Peyer's patch (tissue), 4 donors: ENCODE measurements around the gene WDR75.

ENCODE experiments used
- CTCF ChIP-seq, 6 experiments: fragments of 450-650 bp in 4 of 6; fragments of 200-600 bp in 2 of 6; sonication (generic) in 1 of 6; IDR thresholded peaks; one replicate each; pipeline ENCODE4 v1.5.1; 2017 to 2019; ENCODE audit warnings: antibody characterized with exemption in 6 of 6, mild to moderate bottlenecking in 3 of 6, moderate library complexity in 1 of 6
- POLR2A ChIP-seq, 2 donors: fragments of 450-650 bp; IDR thresholded peaks; one replicate each; pipeline ENCODE4 v1.5.1; 2017; ENCODE audit warnings: antibody characterized with exemption in 2 of 2, mild to moderate bottlenecking in 2 of 2, moderate library complexity in 2 of 2

DNA sequence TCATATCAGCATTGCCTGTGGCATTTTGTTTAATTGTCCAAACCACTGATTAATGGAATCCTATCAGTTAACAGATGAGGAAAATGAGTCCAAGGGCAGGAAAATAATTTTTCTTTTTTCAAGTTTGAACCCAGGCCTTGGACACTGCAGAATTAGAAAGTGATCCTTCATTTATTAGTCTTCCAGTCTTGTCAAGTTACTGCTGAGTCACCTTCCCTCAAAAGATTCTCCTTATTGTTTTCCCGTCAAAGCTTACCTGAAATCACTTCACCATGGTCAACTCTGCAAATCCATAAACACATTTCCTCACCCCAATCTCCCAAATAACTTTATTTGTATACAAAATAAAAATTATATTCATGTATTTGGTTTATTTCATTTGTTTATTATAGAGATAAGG lies 57.9 kb downstream of the WDR75 start:
- TF ChIP-seq CTCF (IDR thresholded peaks at IDR 0.05): no peak
- TF ChIP-seq POLR2A (IDR thresholded peaks at IDR 0.05): no peak
